Stimulated activated memory B cell treated with anti-CD40 and anti-IgM and Interleukin-4, amounts not matched to agents 10 μg/mL and 1 μg/mL and 100 μg/mL, for 72 hours (primary cell): ENCODE measurements around the gene TNNI3K.

Source experiments
- ATAC-seq: fragments of 150-1000 bp; cut with Tn5 transposase; 2 replicates; pipeline ENCODE4 v1.10.0; 2021
- H3K27ac Mint-ChIP-seq: one replicate; pipeline ENCODE4 v1.8.0; 2022; ENCODE audit warnings: mild to moderate bottlenecking, mixed read lengths
- H3K27me3 Mint-ChIP-seq: one replicate; pipeline ENCODE4 v1.8.0; 2022; ENCODE audit warnings: mixed read lengths
- H3K36me3 Mint-ChIP-seq: one replicate; pipeline ENCODE4 v1.8.0; 2022; ENCODE audit warnings: mixed read lengths
- H3K4me1 Mint-ChIP-seq: one replicate; pipeline ENCODE4 v1.8.0; 2022; ENCODE audit warnings: mixed read lengths
- H3K4me3 Mint-ChIP-seq: one replicate; pipeline ENCODE4 v1.8.0; 2022; ENCODE audit warnings: mild to moderate bottlenecking, moderate library complexity, mixed read lengths
- H3K9me3 Mint-ChIP-seq: one replicate; pipeline ENCODE4 v1.8.0; 2022; ENCODE audit warnings: mixed read lengths

The TNNI3K gene

DNA sequence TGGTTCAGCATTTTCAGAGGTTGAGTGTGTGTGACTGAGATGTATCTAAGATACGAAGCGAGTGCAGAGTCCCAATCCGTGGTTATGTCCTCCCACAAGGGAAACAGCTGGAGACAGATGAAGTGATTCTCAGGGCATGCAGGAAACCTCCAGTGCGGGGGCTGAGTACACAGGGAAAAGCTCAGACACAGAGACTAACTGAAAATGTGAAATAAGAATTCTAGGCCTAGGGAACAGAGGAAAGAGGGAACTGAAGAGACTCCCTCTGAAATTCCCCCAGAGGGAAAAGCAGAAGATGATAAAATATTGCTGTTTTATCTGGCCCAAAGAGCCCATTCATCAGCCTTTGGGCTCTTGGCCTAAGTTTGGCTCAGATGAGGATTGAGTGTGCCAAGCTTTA is 160.4 kb downstream of the TNNI3K start:
- H3K36me3 Mint-ChIP-seq = no peaks in the 10 kb centered on the region

DNA sequence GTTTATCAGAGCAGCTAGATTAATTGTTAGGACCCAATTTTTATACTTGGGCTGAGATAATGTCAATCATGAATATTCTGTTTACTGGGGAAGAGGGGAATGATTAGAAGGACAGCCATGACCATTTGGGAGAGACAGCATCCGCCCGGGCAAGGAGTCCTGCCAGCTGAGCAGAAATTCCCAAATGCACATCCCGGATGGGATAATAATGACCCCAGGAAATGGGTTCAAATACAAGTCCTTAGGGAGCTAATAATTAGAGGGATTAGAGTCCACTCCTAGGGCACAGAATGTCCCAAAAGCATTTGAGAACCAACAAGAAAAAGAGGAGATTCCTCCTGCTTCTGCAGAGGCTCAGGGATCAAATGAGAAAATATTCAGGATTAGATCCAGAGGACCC is 161.3 kb downstream of the TNNI3K start:
- Mint-ChIP-seq H3K9me3 (no peaks in the 10 kb centered on the region), H3K27me3 (no peaks in the 10 kb centered on the region), H3K27ac (peak overlapping the region; percentile 1), H3K4me1 (peaks cover 8% of the 10 kb centered on the region), H3K36me3 (no peaks in the 10 kb centered on the region), H3K4me3 (no peak overlapping the region)
- ATAC-seq = no peak

More for the DNA sequence above, 160.4 kb downstream of the TNNI3K start:
- Mint-ChIP-seq H3K4me1 (peaks cover 8% of the 10 kb centered on the region), H3K27me3 (no peaks in the 10 kb centered on the region), H3K4me3 (no peak overlapping the region), H3K9me3 (no peaks in the 10 kb centered on the region), H3K27ac (no peak overlapping the region)
- ATAC-seq = no peak

DNA sequence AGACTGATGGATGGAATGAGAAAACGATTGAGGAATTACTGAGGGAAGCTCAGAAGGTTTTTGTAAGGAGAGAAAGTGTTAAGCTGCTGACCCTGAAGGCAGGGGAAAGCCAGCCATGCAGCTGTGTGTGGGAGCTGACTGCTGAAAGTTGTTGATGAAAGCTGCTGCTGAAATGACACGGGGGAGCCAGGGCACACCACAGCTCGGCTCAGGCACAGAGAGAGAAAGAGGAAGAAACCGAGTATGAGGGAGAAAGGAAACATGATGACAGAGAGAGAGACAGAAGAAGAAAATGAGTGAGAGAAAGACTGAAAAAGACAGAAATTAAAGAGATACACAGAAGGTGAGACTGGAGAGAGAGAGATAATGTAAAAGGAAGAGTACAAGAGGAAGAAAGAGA is 161.7 kb downstream of the TNNI3K start:
- H3K36me3 Mint-ChIP-seq = no peaks in the 10 kb centered on the region
- no peaks in the 10 kb centered on the region for H3K27me3 Mint-ChIP-seq
- peak; percentile 69 for ATAC-seq
- no peaks in the 10 kb centered on the region for H3K9me3 Mint-ChIP-seq
- H3K27ac Mint-ChIP-seq = peak overlapping the region; percentile 1
- H3K4me1 Mint-ChIP-seq = peaks cover 8% of the 10 kb centered on the region
- H3K4me3 Mint-ChIP-seq = peak overlapping the region; percentile 2

DNA sequence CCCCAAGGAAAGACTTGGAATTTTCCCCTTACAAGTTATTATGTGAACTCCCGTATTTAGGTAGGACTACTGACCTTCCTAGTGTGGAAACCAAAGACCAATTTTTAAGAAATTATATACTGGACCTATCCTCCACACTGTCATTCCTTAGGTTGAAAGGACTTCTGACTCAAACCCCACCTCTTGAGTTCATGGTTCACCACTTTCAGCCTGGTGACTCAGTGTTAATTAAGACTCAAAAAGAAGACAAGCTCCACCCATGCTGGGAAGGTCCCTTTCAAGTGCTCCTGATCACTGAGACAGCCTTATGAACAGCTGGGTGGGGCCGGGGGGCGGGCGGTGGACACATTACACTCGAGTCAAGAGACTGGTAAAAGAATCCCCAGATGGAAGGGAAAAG is 164.1 kb downstream of the TNNI3K start:
- H3K9me3 Mint-ChIP-seq = no peaks in the 10 kb centered on the region
- no peak overlapping the region for H3K4me3 Mint-ChIP-seq
- H3K4me1 Mint-ChIP-seq = peaks cover 8% of the 10 kb centered on the region
- H3K27me3 Mint-ChIP-seq = peaks cover 5% of the 10 kb centered on the region
- no peak overlapping the region for H3K27ac Mint-ChIP-seq
- peak; percentile 58 for ATAC-seq
- H3K36me3 Mint-ChIP-seq = no peaks in the 10 kb centered on the region

- no peaks in the 10 kb centered on the region for H3K4me1 Mint-ChIP-seq
- peaks cover 10% of the 10 kb centered on the region for H3K27me3 Mint-ChIP-seq
- no peak for ATAC-seq
- no peaks in the 10 kb centered on the region for H3K9me3 Mint-ChIP-seq
- H3K27ac Mint-ChIP-seq = no peak overlapping the region
- H3K4me3 Mint-ChIP-seq = no peak overlapping the region
- no peaks in the 10 kb centered on the region for H3K36me3 Mint-ChIP-seq
These were observed 167.7 kb downstream of the TNNI3K start for GRCh38 chr1:74402873-74403272.

DNA sequence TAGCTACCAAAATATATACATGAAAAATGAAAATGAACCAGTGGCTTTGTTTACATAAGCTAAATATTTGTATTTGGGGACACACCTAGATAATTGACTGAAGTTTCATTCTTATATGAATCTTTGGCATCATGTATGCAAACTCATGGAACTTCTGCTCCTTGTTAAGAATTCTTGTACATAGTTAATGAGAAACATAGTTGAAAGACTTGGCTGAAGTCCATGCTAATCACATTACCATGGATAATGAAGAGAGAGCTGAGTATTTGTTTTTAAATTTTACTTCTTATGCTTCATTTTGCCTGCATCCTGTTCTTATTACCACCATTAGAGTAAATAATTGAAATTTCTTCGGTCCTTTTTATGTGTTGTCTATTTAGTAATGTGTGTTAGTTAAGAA is 168.4 kb downstream of the TNNI3K start:
- ATAC-seq = no peak
- no peak overlapping the region for H3K4me3 Mint-ChIP-seq

DNA sequence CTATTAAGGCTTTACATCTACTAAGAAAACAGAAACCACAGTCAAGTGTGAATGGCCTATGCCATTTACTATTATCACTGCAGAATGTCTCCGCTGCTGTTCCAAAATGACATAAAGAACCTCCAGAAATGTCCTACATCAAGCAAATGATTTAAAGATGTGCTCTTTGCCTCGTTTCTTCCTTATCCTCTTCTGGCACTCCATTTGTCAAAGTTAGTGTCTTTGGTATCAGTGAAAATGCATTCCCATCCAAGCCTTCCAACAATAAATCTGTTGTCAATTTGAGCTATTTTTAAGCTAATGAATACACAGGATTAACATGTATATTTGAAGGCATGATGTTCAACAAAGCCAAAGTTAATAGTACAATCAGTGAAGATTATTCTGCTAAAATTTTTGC is 171.6 kb downstream of the TNNI3K start:
- peaks cover 10% of the 10 kb centered on the region for H3K27me3 Mint-ChIP-seq
- H3K9me3 Mint-ChIP-seq = no peaks in the 10 kb centered on the region
- no peak for ATAC-seq
- no peaks in the 10 kb centered on the region for H3K36me3 Mint-ChIP-seq
- H3K4me1 Mint-ChIP-seq = no peaks in the 10 kb centered on the region
- no peak overlapping the region for H3K27ac Mint-ChIP-seq
- H3K4me3 Mint-ChIP-seq = no peak overlapping the region

More for the DNA sequence above, 168.4 kb downstream of the TNNI3K start:
- Mint-ChIP-seq H3K27ac (no peak overlapping the region), H3K27me3 (peaks cover 10% of the 10 kb centered on the region), H3K4me1 (no peaks in the 10 kb centered on the region), H3K36me3 (no peaks in the 10 kb centered on the region), H3K9me3 (no peaks in the 10 kb centered on the region)

- H3K9me3 Mint-ChIP-seq = no peaks in the 10 kb centered on the region
- no peaks in the 10 kb centered on the region for H3K4me1 Mint-ChIP-seq
- H3K27ac Mint-ChIP-seq = no peak overlapping the region
- H3K36me3 Mint-ChIP-seq = no peaks in the 10 kb centered on the region
- no peak overlapping the region for H3K4me3 Mint-ChIP-seq
- H3K27me3 Mint-ChIP-seq = peaks cover 10% of the 10 kb centered on the region
- ATAC-seq = no peak
These were observed 172.7 kb downstream of the TNNI3K start for GRCh38 chr1:74407902-74408301.

DNA sequence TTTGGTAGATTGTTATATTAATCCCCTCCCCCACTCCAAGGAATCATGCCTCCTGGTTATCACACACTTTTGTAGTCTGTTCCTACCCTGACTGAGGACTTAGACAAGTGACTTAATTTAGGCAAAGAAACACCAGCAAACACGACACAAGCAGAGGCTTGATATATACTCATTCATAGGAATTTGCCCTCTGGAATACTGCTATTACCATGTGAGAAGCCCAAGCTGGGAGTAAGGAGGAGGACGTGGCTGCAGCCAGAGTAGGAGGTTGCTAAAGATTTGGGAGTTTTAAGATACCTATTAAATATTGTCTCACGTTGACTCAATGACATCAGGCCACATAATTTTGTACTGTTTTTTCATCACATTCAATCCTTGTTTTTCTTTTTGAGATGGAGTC is 177.1 kb downstream of the TNNI3K start:
- no peaks in the 10 kb centered on the region for H3K9me3 Mint-ChIP-seq
- no peak overlapping the region for H3K27ac Mint-ChIP-seq
- no peak overlapping the region for H3K4me3 Mint-ChIP-seq
- no peaks in the 10 kb centered on the region for H3K4me1 Mint-ChIP-seq
- H3K36me3 Mint-ChIP-seq = no peaks in the 10 kb centered on the region
- ATAC-seq = no peak
- no peaks in the 10 kb centered on the region for H3K27me3 Mint-ChIP-seq

DNA sequence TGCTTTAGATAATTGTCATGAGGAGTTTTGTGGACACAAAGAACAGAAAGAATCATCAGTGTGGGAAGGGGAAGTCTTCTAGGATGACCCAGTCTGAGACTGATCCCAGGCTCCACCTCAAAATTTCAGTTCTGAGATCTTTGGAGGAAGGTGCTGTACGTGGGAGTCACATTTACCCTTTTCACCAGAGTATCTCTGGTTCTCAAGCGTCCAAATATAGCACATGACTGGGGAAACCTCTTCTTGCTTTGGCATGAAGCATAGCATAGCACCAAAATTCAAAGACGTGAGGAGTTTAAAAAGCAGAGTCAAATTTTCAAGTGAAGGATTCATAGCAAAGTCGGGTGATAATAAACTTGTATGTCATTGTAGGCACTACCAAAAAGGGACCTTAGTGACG is 180.7 kb downstream of the TNNI3K start:
- H3K9me3 Mint-ChIP-seq = no peaks in the 10 kb centered on the region
- no peaks in the 10 kb centered on the region for H3K36me3 Mint-ChIP-seq
- no peak overlapping the region for H3K27ac Mint-ChIP-seq
- H3K4me1 Mint-ChIP-seq = no peaks in the 10 kb centered on the region
- ATAC-seq = no peak
- H3K4me3 Mint-ChIP-seq = no peak overlapping the region
- H3K27me3 Mint-ChIP-seq = no peaks in the 10 kb centered on the region

GRCh38 chr1:74419611-74420010 is 184.4 kb downstream of the TNNI3K start:
- H3K27me3 Mint-ChIP-seq = peaks cover 9% of the 10 kb centered on the region
- H3K36me3 Mint-ChIP-seq = no peaks in the 10 kb centered on the region
- no peaks in the 10 kb centered on the region for H3K4me1 Mint-ChIP-seq
- no peaks in the 10 kb centered on the region for H3K9me3 Mint-ChIP-seq
- no peak overlapping the region for H3K4me3 Mint-ChIP-seq
- H3K27ac Mint-ChIP-seq = no peak overlapping the region
- ATAC-seq = no peak

- peaks cover 9% of the 10 kb centered on the region for H3K27me3 Mint-ChIP-seq
- H3K27ac Mint-ChIP-seq = no peak overlapping the region
- no peaks in the 10 kb centered on the region for H3K4me1 Mint-ChIP-seq
- H3K36me3 Mint-ChIP-seq = no peaks in the 10 kb centered on the region
- H3K4me3 Mint-ChIP-seq = no peak overlapping the region
- no peaks in the 10 kb centered on the region for H3K9me3 Mint-ChIP-seq
- ATAC-seq = no peak
These were observed 185.3 kb downstream of the TNNI3K start for GRCh38 chr1:74420467-74420866.

GRCh38 chr1:74422421-74423292 is 187.5 kb downstream of the TNNI3K start:
- H3K9me3 Mint-ChIP-seq = no peaks in the 10 kb centered on the region
- peaks cover 9% of the 10 kb centered on the region for H3K27me3 Mint-ChIP-seq
- no peak overlapping the region for H3K27ac Mint-ChIP-seq
- no peak overlapping the region for H3K4me3 Mint-ChIP-seq
- no peaks in the 10 kb centered on the region for H3K4me1 Mint-ChIP-seq
- no peak for ATAC-seq
- H3K36me3 Mint-ChIP-seq = no peaks in the 10 kb centered on the region

GRCh38 chr1:74423471-74423870 is 188.3 kb downstream of the TNNI3K start:
- H3K4me3 Mint-ChIP-seq = no peak overlapping the region
- ATAC-seq = no peak
- no peaks in the 10 kb centered on the region for H3K9me3 Mint-ChIP-seq
- H3K4me1 Mint-ChIP-seq = no peaks in the 10 kb centered on the region
- H3K36me3 Mint-ChIP-seq = no peaks in the 10 kb centered on the region
- peaks cover 15% of the 10 kb centered on the region for H3K27me3 Mint-ChIP-seq
- H3K27ac Mint-ChIP-seq = no peak overlapping the region

DNA sequence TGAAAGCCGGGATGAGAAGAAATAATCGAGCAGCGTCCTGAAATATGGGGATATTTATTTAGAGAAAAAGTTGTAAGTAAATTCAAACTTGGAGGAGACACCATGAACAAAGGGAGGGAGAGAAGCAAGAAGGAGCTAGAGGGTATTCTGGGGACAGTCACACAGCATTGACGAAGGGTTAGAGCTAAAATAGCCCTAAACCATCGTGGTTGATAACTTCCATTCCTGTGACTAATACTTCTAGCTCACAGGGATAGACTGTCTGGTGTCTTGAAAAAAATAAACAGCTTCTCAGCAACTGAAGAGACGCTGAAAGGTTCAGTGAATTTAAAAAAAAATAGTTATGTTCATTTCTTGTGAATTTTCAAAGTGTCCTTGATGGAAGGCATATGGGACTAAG is 190.5 kb downstream of the TNNI3K start:
- ATAC-seq = no peak
- Mint-ChIP-seq H3K27ac (no peak overlapping the region), H3K36me3 (no peaks in the 10 kb centered on the region), H3K27me3 (peaks cover 15% of the 10 kb centered on the region), H3K4me3 (no peak overlapping the region), H3K4me1 (no peaks in the 10 kb centered on the region), H3K9me3 (no peaks in the 10 kb centered on the region)

- Mint-ChIP-seq H3K9me3 (no peaks in the 10 kb centered on the region), H3K4me1 (no peaks in the 10 kb centered on the region), H3K4me3 (no peak overlapping the region), H3K27ac (no peak overlapping the region), H3K27me3 (peaks cover 15% of the 10 kb centered on the region), H3K36me3 (no peaks in the 10 kb centered on the region)
- no peak for ATAC-seq
These were observed 191.2 kb downstream of the TNNI3K start for GRCh38 chr1:74426208-74426937.
